Neural cell (in vitro differentiated cells): ENCODE measurements around the gene BMPR1B. TPM values are rescaled to one million over a fixed set of nuclear protein-coding genes. Genes with fewer than 3 reads are reported as not detected.

ENCODE experiments used
- H2AFZ ChIP-seq: fragments of 200-600, 300-800 bp; sonication (generic), shearing (Covaris generic); 2 replicates; pipeline ENCODE4 v1.6.0; 2014; ENCODE audit warnings: low read depth, mild to moderate bottlenecking, antibody characterized with exemption, low read length, moderate library complexity
- H3F3A ChIP-seq: fragments of 200-600 bp; shearing (Covaris generic); 2 replicates; pipeline ENCODE4 v1.6.1; 2016; ENCODE audit warnings: mild to moderate bottlenecking, moderate library complexity, mixed read lengths, antibody characterized with exemption, low read length; ENCODE audit not compliant: insufficient read depth, poor library complexity, severe bottlenecking
- H3K27ac ChIP-seq: fragments of 200-600, 300-800 bp; sonication (generic), shearing (Covaris generic); 2 replicates; pipeline ENCODE4 v1.5.1; 2014; ENCODE audit warnings: mild to moderate bottlenecking, low read length, moderate library complexity
- H3K27me3 ChIP-seq: fragments of 300-800, 200-600 bp; sonication (generic), shearing (Covaris generic); 2 replicates; pipeline ENCODE4 v1.6.0; 2014; ENCODE audit warnings: mild to moderate bottlenecking, low read depth, low read length, moderate library complexity; ENCODE audit not compliant: insufficient read depth
- H3K36me3 ChIP-seq: fragments of 300-800, 200-600 bp; sonication (generic), shearing (Covaris generic); 2 replicates; pipeline ENCODE4 v1.5.1; 2014; ENCODE audit warnings: mild to moderate bottlenecking, antibody characterized with exemption, low read length, moderate library complexity; ENCODE audit not compliant: insufficient read depth
- H3K4me2 ChIP-seq: fragments of 300-800, 200-600 bp; sonication (generic), shearing (Covaris generic); 2 replicates; pipeline ENCODE4 v1.6.0; 2014; ENCODE audit warnings: mild to moderate bottlenecking, low read length
- H3K4me3 ChIP-seq: fragments of 300-800, 200-600 bp; sonication (generic), shearing (Covaris generic); 2 replicates; pipeline ENCODE4 v1.5.1; 2014; ENCODE audit warnings: mild to moderate bottlenecking, low read length, moderate library complexity
- H3K79me2 ChIP-seq: fragments of 200-600 bp; shearing (Covaris generic); replicated peaks from 2 replicates; pipeline ENCODE4 v1.6.0; 2014; ENCODE audit warnings: mild to moderate bottlenecking, low read length, moderate library complexity; ENCODE audit not compliant: insufficient read depth
- H3K9ac ChIP-seq: fragments of 300-800, 200-600 bp; sonication (generic), shearing (Covaris generic); 2 replicates; pipeline ENCODE4 v1.6.1; 2016; ENCODE audit warnings: mild to moderate bottlenecking, low read length, mixed read lengths
- H3K9me2 ChIP-seq: fragments of 200-600 bp; shearing (Covaris generic); 2 replicates; pipeline ENCODE4 v1.6.1; 2016; ENCODE audit warnings: mild to moderate bottlenecking, low read length, mixed read lengths; ENCODE audit not compliant: insufficient read depth
- H3K9me3 ChIP-seq: fragments of 200-600, 300-800 bp; sonication (generic), shearing (Covaris generic); 2 replicates; pipeline ENCODE4 v1.6.1; 2016; ENCODE audit warnings: mild to moderate bottlenecking, mixed run types, low read length, moderate library complexity, mixed read lengths
- H4K20me1 ChIP-seq: fragments of 200-600 bp; shearing (Covaris generic); 2 replicates; pipeline ENCODE4 v1.6.1; 2016; ENCODE audit warnings: mild to moderate bottlenecking, mixed run types; ENCODE audit not compliant: insufficient read depth
- CTCF ChIP-seq: fragments of 450-650 bp; IDR thresholded peaks from 2 replicates; pipeline ENCODE4 v1.5.1; 2014; ENCODE audit warnings: antibody characterized with exemption, mild to moderate bottlenecking, moderate library complexity; ENCODE audit not compliant: poor library complexity, severe bottlenecking
- EP300 ChIP-seq: fragments of 450-650 bp; conservative IDR thresholded peaks from 2 replicates; pipeline ENCODE4 v1.6.1; 2014; ENCODE audit warnings: antibody characterized with exemption, mild to moderate bottlenecking, moderate library complexity; ENCODE audit not compliant: poor library complexity, severe bottlenecking
- EZH2 ChIP-seq: fragments of 200-600, 300-800 bp; shearing (Covaris generic), sonication (generic); IDR thresholded peaks from 2 replicates; pipeline ENCODE4 v1.6.1; 2014; ENCODE audit warnings: antibody characterized with exemption, low read length, borderline replicate concordance, mild to moderate bottlenecking; ENCODE audit not compliant: insufficient read depth, poor library complexity, severe bottlenecking
- MXI1 ChIP-seq: fragments of 450-650 bp; conservative IDR thresholded peaks from 2 replicates; pipeline ENCODE4 v1.6.1; 2014; ENCODE audit warnings: antibody characterized with exemption, mild to moderate bottlenecking; ENCODE audit not compliant: poor library complexity, severe bottlenecking
- POLR2AphosphoS5 ChIP-seq: IDR thresholded peaks from 2 replicates; pipeline ENCODE4 v1.6.1; 2012
- RAD21 ChIP-seq: fragments of 450-650 bp; conservative IDR thresholded peaks from 2 replicates; pipeline ENCODE4 v1.6.1; 2014; ENCODE audit warnings: antibody characterized with exemption, mild to moderate bottlenecking, moderate library complexity
- REST ChIP-seq: IDR thresholded peaks from 2 replicates; pipeline ENCODE4 v1.6.1; 2012; ENCODE audit warnings: borderline replicate concordance
- SMC3 ChIP-seq: fragments of 450-650 bp; conservative IDR thresholded peaks from 2 replicates; pipeline ENCODE4 v1.6.1; 2014; ENCODE audit warnings: antibody characterized with exemption, mild to moderate bottlenecking, moderate library complexity; ENCODE audit not compliant: poor library complexity
- TAF1 ChIP-seq: IDR thresholded peaks from 2 replicates; pipeline ENCODE4 v1.6.1; 2012; ENCODE audit warnings: low read depth
- polyA plus RNA-seq: library from polyadenylated mRNA; depleted of rRNA; stranded (reverse); fragments of >200 nt; gene quantifications from 2 replicates; pipeline ENCODE4 v1.2.3, GENCODE V29; 2014

BMPR1B gene
- polyA plus RNA-seq, 1 donor from 2014 or later: 1.6 TPM

- Histone ChIP-seq H4K20me1 (no peaks in the 10 kb centered on the region), H3K36me3 (no peaks in the 10 kb centered on the region), H2AFZ (no peak overlapping the region), H3K27ac (no peak overlapping the region), H3K9me2 (no peaks in the 10 kb centered on the region), H3K4me2 (no peak overlapping the region), H3K79me2 (no peaks in the 10 kb centered on the region), H3K27me3 (no peaks in the 10 kb centered on the region), H3K9ac (no peak overlapping the region), H3F3A (no peaks in the 10 kb centered on the region), H3K4me3 (no peak overlapping the region), H3K9me3 (no peaks in the 10 kb centered on the region)
- no peak for TF ChIP-seq SMC3
- TF ChIP-seq EP300: no peak
- no peak for TF ChIP-seq RAD21
- no peak for TF ChIP-seq POLR2AphosphoS5
- TF ChIP-seq TAF1: no peak
- TF ChIP-seq EZH2: no peak
- no peak for TF ChIP-seq REST
- no peak for TF ChIP-seq CTCF
- no peak for TF ChIP-seq MXI1
Observed at GRCh38 chr4:94813221-94813620, 55.5 kb downstream of the BMPR1B start.

- Histone ChIP-seq H3F3A (no peaks in the 10 kb centered on the region), H3K27me3 (no peaks in the 10 kb centered on the region), H3K4me2 (no peak overlapping the region), H3K9me2 (no peaks in the 10 kb centered on the region), H2AFZ (no peak overlapping the region), H3K27ac (no peak overlapping the region), H4K20me1 (no peaks in the 10 kb centered on the region), H3K36me3 (no peaks in the 10 kb centered on the region), H3K79me2 (no peaks in the 10 kb centered on the region), H3K4me3 (no peak overlapping the region), H3K9me3 (no peaks in the 10 kb centered on the region), H3K9ac (no peak overlapping the region)
- TF ChIP-seq REST (no peak), TAF1 (no peak), MXI1 (no peak), EZH2 (no peak), RAD21 (no peak), CTCF (no peak), EP300 (no peak), POLR2AphosphoS5 (no peak), SMC3 (no peak)
Observed at GRCh38 chr4:94814237-94814636, 56.5 kb downstream of the BMPR1B start.
